GM15510 (cell line): ENCODE data around the gene DNAH2.

ENCODE experiments used
- POLR2A ChIP-seq: IDR thresholded peaks from 3 replicates; pipeline ENCODE4 v1.6.1; 2011; ENCODE audit warnings: borderline replicate concordance; ENCODE audit not compliant: insufficient read length; ENCODE audit errors: extremely low read depth

DNAH2 gene

DNA sequence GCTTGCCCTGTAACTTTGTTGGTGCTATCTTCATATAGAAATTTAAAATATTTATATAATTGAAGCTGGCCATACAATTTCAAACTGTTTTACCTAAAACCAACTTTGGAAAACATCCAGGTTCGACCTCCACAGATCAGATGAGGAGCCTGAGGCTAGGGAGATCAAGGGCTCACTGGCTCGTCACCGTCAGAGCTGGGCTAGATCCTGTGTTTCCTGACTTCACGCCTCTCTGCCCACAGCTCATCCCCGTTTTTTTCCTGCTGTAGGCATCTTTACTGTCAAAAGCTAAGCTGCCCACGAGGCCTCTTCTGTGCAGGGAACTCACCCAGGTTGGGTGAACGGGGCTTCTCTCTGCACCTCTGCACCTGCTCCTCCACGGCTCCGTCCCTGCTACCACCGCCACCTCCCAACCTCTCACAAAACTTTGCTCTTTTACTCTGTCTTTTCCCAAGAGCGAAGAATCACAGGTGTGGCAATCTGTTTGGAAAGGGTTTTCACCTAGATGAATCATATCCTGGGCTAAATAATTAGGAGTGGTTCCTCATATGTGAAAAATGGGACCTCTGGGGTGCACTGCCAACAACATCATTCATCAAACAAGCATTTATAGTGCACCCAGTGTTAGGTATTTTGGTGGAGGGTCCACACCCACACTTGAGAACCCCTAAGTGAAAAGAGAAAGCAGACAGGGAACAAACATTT lies 91.7 kb downstream of the DNAH2 start:
- no peak for TF ChIP-seq POLR2A

DNA sequence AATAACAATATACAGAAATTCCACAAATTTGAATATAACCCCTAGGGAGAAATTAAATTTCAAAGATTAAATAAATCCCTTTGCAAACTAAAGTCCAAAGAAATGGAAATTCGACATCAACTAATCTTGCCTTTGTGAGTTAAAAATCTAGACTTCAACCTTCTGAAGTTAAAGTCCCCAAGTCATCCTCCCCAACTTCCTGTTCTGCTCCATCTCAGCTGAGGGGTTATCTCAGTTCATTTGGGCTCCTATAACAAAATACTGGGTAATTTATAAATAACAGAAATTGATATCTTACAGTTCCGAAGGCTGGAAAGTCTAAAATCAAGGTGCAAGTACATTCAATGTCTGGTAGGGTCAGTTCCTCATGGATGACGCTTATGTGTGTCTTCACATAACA lies 93.7 kb downstream of the DNAH2 start:
- no peak for TF ChIP-seq POLR2A

DNA sequence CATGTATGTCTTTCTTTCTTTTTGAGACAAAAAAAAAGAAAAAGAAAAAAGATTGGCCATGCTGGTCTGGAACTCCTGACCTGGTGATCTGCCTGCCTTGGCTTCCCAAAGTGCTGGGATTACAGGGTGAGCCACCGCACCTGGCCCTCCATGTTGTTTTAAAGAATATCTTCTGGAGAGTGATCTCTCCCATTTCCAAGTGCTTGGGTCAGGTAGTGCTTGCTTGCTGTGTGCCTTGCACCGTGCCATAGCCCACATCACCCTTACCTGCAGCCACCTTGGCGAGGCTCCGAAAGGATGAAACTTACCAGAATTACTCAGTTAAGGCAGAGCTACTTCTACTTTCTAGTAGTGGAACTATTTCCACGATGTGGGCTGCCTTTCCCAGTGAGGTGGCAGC lies 97.4 kb downstream of the DNAH2 start:
- TF ChIP-seq POLR2A, result no peak

DNA sequence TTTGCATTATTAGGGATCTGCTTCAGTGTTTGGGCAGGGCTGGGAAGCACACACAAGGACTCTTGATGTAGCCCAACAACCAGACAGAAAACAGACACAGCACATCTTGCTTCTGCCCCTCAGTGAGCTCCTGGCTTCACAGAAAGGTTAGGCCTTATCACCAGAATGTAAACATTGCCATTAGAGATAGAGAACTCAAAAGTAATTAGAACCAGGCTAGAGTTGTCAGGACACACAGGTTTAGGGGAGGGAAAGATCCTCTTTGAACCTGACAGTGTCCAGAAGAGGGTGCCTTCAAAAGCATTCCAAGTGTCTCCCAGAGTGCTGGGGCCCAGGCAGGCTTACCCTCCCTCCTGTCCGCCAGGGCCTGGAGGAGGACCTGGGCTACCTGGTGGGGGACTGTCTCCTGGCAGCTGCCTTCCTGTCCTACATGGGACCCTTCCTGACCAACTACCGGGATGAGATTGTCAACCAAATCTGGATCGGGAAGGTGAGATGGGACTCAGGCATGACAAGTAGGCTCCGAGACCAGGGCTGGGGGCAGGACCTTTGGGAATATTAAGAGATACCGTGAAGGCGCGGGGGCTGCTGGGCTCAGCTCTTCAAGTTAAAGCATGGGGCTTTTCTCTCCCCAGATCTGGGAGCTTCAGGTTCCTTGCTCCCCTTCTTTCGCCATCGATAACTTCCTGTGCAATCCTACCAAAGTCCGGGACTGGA lies 99.5 kb downstream of the DNAH2 start:
- TF ChIP-seq POLR2A, result no peak

DNA sequence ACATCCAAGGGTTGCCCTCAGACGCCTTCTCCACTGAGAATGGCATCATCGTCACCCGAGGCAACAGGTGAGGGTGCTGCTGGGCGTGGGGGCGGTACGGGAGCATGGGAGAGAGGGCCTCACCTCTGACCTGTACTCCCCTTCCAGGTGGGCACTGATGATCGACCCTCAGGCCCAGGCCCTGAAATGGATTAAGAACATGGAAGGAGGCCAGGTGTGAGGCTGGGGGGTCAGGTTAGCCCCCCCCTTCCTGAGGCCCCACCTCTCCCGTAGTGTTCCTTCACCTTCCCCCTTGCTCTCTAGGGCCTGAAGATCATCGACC lies 100.1 kb downstream of the DNAH2 start:
- no peak for TF ChIP-seq POLR2A

DNA sequence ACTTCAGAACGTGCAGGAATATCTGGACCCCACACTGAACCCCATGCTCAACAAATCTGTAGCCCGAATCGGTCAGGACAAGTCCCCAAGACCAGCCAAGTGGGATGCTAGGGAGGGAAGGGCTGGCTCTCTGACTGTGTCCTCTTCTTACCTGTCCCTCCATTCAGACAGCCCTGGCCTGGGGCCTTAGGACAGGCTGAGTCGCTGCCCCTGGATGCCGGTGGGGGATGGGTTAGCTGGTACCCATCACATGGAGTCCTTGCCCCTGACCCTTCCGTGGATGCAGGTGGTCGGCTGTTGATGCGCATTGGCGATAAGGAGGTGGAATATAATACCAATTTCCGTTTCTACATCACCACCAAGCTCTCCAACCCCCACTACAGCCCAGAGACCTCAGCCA lies 100.5 kb downstream of the DNAH2 start:
- TF ChIP-seq POLR2A, result no peak

DNA sequence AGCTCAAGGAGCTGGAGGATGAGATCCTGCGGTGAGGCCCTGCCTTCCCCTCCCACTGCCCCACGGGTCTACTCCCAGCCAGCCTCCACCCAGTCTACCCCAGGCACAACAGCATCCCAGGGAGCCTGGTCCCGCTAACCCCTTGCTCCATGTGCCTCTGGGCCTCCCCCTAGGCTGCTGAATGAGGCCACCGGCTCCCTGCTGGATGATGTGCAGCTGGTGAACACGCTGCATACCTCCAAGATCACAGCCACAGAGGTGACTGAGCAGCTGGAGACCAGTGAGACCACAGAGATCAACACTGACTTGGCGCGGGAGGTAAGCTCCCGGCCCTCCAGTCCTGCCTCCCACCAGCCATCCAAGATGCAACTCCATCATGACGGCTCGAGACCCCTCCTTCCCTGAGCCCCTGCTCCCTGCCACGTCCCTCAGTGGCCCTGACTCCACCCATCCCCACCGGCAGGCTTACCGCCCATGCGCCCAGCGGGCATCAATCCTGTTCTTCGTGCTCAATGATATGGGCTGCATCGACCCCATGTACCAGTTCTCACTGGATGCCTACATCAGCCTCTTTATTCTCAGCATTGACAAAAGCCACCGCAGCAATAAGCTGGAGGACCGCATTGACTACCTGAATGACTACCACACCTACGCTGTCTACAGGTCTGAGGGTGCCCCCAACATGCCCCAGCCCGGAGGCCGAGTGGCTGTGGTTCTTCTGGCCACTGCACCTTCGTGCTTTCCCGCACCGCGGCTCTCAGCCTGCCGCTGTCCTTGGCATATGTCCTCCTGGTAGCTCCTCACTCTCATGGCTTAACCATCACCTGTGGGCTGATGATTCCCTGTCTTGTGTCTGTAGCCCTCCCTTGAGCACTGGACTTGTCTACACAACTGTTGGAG lies 101.5 kb downstream of the DNAH2 start:
- TF ChIP-seq POLR2A, result no peak

DNA sequence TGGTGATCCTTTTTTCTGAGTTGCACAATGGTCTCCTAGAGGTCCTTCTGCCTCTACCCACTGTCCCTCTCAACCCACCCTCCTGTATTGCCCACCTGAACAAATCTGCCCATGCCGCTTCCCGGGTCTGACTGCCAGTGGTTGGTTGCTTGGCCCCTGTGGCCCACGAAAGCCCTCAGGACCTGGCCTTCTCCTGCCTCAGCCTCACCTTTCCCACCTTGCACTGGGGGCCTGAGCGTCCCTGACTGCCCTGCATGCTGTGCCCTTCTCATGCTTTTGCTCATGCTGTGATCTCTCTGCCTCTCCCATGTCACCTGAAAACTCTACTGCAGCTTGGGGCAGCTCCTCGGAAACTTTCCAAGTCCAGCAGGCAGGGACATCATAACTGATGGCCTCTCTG lies 102.7 kb downstream of the DNAH2 start:
- TF ChIP-seq POLR2A, result no peak

DNA sequence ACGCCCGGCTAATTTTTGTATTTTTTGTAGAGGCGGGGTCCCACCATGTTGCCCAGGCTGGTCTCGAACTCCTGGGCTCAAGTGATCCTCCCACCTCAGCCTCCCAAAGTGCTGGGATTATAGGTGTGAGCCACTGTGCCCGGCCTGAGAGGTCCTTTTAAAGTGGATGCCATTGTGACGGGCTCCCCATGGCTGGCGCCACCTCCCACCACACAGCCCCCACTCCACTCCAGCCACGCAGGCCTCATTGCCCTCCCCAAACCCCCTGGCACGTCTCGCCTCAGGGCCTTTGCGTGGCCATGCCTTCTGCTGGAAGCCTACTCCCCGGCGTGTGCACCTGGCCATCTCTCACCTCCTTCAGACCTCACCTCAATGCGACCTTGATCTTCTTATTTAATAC lies 104.6 kb downstream of the DNAH2 start:
- no peak for TF ChIP-seq POLR2A

DNA sequence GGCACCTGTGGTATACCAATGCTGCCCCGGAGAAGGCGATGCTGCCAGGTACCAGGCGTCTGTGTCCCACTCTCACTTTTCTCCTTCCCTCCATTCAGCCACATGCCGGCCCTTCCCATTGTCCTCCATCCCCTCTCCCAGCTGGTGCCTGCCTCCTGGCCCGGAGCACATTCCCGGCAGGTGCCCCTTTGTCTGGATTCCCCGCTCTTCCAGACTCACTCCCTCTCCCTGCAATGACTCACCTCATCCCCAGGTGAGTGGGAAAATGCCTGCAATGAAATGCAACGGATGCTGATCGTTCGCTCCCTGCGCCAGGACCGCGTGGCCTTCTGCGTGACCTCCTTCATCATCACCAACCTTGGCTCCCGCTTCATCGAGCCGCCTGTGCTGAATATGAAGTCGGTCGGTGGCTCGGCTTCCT lies 106.0 kb downstream of the DNAH2 start:
- TF ChIP-seq POLR2A, result no peak

DNA sequence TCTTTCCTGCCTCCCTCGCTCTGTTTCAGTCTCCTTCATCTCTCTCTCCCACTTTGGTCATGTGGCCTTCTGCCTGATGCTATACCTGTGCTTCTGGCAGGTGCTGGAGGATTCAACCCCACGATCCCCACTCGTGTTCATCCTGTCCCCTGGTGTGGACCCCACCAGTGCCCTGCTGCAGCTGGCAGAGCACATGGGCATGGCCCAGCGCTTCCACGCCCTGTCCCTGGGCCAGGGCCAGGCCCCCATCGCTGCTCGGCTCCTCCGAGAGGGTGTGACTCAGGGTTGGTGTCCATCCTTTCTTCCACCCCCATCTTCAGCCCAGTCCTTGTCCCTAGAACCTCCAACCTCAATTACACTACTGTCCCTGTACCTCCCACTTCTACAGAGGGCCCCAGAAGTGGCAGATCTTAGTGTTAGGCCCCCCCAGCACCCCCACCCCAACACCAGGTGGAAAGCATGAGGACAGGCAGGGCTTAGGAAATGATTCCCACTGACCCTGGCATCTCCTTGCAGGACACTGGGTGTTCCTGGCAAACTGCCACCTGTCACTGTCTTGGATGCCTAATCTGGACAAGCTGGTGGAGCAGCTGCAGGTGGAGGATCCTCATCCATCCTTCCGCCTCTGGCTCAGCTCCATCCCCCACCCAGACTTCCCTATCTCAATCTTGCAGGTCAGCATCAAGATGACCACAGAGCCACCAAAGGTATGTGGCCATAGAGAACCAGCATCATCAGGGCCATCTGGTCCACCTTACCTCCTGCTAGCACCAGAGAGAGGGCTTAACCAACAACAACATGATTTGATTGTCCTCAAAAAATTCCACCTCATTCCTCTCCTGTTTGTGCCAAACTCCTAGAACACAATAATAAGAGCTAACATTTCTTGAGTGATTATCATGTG lies 106.7 kb downstream of the DNAH2 start:
- TF ChIP-seq POLR2A, result no peak

DNA sequence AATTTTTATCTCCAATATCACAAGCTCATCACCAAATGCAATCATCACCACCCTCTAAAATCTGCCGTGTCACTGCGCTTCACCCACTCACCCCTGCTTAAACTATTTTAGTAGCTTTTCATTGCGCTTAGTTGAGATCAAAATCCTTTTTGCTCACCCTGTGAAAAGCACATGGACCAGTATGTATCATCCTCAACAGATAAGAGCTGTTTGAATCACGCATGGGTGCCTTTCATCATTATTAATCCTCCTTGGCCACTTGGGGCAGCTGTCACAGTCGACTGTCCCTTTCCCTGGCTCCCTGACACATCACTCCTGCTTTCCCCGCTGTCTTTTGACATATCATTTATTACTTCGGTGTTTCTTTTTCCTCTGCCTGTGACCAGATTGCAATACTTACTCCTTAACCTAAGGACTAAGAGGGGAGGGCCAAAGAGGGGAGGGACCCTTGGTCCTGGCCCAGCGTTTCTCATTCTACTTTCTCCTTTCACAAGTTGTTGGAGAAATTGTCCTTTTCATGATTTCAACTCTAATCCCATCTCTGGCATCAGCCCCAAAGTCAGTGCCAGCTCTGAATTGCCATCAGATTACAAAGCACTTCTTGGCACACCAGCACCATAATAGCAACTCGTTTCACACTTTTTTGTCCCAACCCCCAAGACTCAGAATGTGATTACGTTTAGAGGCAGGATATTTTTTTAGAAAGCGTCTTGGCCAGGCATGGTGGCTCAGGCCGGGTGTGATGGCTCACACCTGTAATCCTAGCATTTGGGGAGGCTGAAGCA lies 107.9 kb downstream of the DNAH2 start:
- no peak for TF ChIP-seq POLR2A

DNA sequence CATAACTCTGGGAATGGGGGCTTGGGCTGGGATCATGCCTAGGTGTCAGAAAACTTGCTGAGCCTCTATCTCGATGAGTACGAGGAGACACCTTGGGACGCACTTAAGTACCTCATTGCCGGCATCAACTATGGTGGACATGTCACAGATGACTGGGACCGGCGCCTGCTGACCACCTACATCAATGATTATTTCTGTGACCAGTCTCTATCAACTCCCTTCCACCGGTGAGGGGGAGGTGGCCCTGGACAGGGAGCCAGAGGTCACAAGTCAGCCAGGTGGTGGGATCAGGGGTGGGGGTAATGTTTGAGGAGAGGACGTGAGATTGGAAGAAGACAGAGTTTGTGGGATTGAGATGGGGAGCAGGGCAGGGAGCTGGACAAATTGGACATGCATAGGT lies 113.1 kb downstream of the DNAH2 start:
- no peak for TF ChIP-seq POLR2A

DNA sequence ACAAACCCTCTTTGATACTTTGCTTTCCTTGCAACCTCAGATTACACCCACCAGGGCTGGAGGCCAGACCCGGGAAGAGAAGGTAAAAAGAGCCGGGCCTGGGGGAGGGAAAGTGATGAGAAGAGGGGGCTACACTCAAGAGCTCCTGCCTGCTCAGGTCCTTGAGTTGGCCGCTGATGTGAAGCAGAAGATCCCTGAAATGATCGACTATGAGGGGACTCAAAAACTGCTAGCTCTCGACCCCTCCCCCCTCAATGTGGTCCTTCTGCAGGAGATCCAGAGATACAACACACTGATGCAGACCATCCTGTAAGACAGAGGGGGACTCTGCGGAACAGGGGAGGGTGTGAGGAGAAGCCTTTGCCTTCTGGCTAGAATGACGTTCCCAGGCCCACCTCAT lies 113.7 kb downstream of the DNAH2 start:
- no peak for TF ChIP-seq POLR2A

DNA sequence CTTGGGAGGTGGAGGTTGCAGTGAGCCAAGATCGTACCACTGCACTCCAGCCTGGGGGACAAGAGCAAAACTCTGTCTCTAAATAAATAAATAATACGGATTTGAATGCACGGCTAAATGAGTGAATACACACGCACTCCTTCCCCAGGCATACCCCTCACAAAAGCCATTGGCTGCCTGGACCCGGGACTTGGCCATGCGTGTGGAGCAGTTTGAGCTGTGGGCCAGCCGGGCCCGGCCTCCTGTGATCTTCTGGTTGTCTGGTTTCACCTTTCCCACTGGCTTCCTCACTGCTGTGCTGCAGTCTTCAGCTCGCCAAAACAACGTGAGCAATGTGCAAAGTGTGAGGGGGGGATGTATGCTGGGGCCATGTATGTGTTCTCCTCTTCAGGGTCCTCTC lies 114.9 kb downstream of the DNAH2 start:
- no peak for TF ChIP-seq POLR2A
